ENCODE data around the gene OSBP2. TPM values are rescaled to one million over a fixed set of nuclear protein-coding genes. Genes with fewer than 3 reads are reported as not detected.
A peak's percentile ranks its signal among the peaks of the same experiment; 100 is the strongest.

Gene OSBP2
- total RNA-seq, 1 experiment from 2014 or later, result 0.37 TPM

DNA sequence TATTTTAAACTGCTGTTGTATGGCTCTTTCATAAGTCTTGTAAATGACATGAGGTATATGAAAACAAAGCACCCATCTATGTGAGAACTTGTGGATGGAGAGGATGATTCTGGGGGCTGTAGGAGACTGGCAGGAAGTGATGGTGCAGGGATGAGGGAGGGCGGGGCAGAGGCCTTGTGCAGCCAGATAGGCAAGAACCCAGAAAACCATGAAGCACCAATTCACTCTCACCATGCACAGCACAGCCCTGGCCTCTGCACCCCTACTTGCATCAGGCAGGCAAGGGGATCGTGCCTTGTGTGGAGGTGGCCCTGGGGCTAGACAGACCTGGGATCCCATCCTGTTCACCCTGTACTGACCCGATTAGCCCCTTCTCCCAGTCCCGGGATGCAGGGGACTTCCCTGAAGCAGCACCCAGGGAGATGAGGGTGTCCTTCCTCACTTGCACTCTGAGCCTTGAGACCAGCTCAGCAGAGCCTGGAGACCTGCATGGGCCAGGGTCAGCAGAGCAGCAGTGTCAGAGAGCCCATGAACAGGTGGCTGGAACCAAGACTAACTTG is 188.4 kb downstream of the OSBP2 start:
- Histone ChIP-seq H3K4me1 (replicated peaks) (no peaks in the 10 kb centered on the region), H3K27me3 (replicated peaks) (no peaks in the 10 kb centered on the region), H3K4me3 (no peak overlapping the region), H3K27ac (no peak overlapping the region), H3K9me3 (replicated peaks) (no peaks in the 10 kb centered on the region), H3K36me3 (no peaks in the 10 kb centered on the region)
- no peak for DNase-seq (ENCODE audit: low read depth in 1 of 2, low spot score in 2 of 2)

DNA sequence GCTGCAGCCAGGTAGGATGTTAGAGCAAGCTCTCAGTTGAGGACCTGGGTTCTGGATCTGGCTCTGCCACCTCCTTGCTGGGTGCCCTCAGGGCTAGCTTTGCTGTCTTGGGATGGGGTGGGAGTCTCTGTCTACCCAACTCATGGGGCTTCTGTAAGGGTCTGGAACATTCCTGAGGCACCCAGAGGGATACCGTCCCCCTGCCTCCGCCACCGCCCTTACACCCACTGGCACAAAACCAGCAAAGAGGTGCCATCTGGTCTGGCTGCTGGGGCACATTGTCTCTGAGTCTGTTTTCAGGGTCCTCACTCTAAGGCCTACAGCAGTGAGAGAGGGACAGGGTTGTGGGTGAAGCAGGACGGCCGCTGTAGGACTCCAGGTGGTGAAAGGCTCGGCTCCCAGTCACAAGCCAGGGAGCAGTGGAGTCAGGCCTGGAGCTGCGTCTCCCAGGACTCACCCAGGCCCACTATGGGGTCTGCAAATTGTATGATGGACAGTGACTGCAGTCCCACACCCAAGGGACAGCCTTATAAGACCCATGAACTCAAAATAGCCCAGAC is 189.0 kb downstream of the OSBP2 start:
- Histone ChIP-seq H3K36me3 (no peaks in the 10 kb centered on the region), H3K27ac (no peak overlapping the region), H3K27me3 (replicated peaks) (no peaks in the 10 kb centered on the region), H3K4me3 (no peak overlapping the region), H3K4me1 (replicated peaks) (no peaks in the 10 kb centered on the region), H3K9me3 (replicated peaks) (no peaks in the 10 kb centered on the region)
- DNase-seq (ENCODE audit: low read depth in 1 of 2, low spot score in 2 of 2), result no peak

DNA sequence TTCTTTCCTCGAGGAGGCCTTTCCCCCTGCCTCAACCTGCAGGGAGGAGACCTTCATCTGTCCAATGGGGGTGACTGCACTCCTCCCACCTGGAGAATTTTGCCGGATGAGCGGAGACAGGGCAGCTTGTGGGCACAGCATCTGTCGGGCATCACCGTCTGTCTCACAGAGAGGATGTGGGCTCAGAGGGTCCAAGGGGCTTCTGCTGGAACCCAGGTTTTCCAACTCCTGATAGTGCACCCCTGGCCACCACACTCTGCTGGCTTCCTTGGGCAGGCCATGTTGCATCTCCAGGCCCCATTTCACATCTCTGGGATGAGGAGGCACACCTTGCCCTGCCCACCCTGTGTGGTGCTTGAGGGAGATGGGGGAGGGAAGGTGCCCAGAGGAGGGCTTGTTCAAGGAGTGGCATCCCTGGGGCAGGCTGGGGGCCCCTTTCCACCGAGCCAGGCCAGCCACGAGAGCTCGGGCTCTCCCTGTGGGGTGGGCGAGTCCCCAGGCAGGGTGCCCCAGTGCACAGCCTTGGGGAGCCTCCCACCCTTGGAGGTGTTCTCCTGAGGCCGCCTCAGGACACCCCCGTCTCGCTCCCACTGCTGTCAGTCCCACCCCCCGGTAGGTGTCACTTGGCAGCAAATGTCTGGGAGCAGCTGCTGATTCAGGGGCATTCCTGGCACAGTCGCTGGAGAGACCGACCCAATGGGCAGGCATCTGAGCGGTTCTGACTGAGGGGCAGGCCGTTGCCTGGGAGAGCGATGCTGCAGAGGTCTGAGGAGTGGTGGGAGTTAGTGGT is 189.7 kb downstream of the OSBP2 start:
- Histone ChIP-seq H3K27ac (no peak overlapping the region), H3K4me3 (no peak overlapping the region), H3K4me1 (replicated peaks) (no peaks in the 10 kb centered on the region), H3K36me3 (no peaks in the 10 kb centered on the region), H3K27me3 (replicated peaks) (no peaks in the 10 kb centered on the region), H3K9me3 (replicated peaks) (no peaks in the 10 kb centered on the region)
- no peak for DNase-seq (ENCODE audit: low read depth in 1 of 2, low spot score in 2 of 2)

DNA sequence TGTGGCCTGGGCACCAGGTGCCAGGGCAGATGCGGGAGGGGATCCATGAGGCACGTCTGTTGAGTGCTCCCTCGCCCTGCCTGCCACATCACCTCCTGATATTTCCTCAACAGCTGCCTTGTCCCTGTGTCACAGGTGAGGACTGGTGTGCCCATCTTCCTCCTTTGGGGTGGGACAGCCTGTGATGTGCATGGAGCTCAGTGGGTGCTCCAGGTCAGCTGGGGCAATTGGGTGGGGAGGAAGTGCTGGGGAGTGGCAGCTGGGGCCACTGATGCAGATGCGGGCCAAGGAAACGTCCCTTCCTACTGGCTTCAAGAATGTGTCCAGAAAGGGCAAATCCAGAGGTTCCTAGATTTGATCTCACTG is 190.3 kb downstream of the OSBP2 start:
- Histone ChIP-seq H3K27me3 (replicated peaks) (no peaks in the 10 kb centered on the region), H3K36me3 (no peaks in the 10 kb centered on the region), H3K27ac (no peak overlapping the region), H3K4me1 (replicated peaks) (no peaks in the 10 kb centered on the region), H3K4me3 (no peak overlapping the region), H3K9me3 (replicated peaks) (no peaks in the 10 kb centered on the region)
- no peak for DNase-seq (ENCODE audit: low read depth in 1 of 2, low spot score in 2 of 2)

- Histone ChIP-seq H3K4me3 (no peak overlapping the region), H3K4me1 (replicated peaks) (no peaks in the 10 kb centered on the region), H3K9me3 (replicated peaks) (no peaks in the 10 kb centered on the region), H3K36me3 (no peaks in the 10 kb centered on the region), H3K27ac (no peak overlapping the region), H3K27me3 (replicated peaks) (no peaks in the 10 kb centered on the region)
- no peak for DNase-seq (ENCODE audit: low read depth in 1 of 2, low spot score in 2 of 2)
Observed at GRCh38 chr22:30885591-30885990, 190.9 kb downstream of the OSBP2 start.

DNA sequence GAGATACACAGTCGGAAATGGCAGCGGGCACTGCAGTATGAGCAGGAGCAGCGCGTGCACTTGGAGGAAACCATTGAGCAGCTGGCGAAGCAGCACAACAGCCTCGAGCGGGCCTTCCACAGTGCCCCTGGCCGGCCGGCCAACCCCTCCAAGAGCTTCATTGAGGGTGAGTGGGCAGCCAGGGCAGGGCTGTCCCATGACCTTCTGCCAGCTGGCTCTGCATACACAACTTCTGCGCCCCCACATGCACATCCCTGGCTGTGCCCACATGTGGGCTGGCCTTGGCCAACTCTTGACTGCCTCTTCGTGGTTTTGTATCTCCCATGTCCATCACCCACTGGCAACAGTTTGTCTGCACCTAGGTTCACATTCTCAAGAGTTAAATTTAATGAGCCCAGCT is 192.8 kb downstream of the OSBP2 start:
- Histone ChIP-seq H3K4me3 (no peak overlapping the region), H3K4me1 (replicated peaks) (no peaks in the 10 kb centered on the region), H3K9me3 (replicated peaks) (no peaks in the 10 kb centered on the region), H3K27ac (no peak overlapping the region), H3K36me3 (no peaks in the 10 kb centered on the region), H3K27me3 (replicated peaks) (no peaks in the 10 kb centered on the region)
- no peak for DNase-seq (ENCODE audit: low read depth in 1 of 2, low spot score in 2 of 2)

DNA sequence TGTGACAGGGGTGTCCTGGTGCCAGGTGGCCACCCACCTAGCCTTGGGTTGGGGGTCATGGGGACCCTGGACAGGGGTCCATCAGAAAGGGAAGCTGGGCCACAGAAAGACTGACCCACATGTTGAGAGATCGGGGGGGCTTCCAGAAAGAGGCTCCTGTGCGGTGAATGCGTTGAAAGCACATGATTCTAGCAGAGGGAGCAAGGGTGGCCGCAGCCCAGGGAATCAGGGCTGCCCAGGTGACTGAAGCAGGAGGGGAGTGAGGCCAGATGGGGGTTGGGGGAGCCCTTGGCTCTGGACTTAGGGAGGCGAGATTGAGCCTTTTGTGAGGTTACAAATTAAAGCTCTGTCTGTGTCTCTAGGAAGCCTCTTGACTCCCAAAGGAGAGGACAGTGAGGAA is 193.2 kb downstream of the OSBP2 start:
- Histone ChIP-seq H3K4me1 (replicated peaks) (no peaks in the 10 kb centered on the region), H3K9me3 (replicated peaks) (no peaks in the 10 kb centered on the region), H3K27me3 (replicated peaks) (no peaks in the 10 kb centered on the region), H3K4me3 (no peak overlapping the region), H3K36me3 (no peaks in the 10 kb centered on the region), H3K27ac (no peak overlapping the region)
- no peak for DNase-seq (ENCODE audit: low read depth in 1 of 2, low spot score in 2 of 2)

DNA sequence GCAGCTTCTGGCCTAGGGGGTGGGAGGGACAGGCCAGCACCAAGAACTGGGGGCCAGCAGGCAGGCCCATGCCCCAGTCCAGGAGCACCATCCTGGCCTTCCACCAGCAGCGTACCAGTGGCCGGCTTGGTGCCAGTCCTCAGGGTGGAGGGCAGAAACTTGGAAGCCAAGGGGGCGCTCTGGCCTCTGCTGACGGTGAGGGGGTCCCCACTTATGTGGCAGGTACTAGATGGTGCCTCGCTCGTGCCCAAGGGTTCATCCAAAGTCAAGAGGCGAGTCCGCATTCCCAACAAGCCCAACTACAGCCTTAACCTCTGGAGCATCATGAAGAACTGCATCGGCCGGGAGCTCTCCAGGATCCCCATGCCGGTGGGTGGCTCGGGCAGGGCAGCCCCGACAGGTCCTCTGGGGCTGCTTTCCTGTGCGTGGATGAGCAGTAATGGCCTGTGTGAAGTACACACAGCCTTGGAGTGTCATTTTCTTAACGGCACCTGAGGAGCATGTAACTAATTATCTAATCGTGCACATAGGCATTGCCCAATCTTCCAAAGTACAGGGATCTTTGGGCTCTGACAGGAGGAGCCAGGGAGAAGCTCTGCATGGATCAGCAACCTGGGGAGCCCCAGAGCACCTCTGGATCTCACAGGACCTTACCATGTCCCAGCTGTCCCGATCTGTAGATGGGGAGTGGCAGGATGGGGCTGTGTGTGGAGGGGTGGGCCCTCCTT is 194.8 kb downstream of the OSBP2 start:
- Histone ChIP-seq H3K9me3 (replicated peaks) (no peaks in the 10 kb centered on the region), H3K4me3 (no peak overlapping the region), H3K36me3 (no peaks in the 10 kb centered on the region), H3K27me3 (replicated peaks) (no peaks in the 10 kb centered on the region), H3K4me1 (replicated peaks) (no peaks in the 10 kb centered on the region), H3K27ac (no peak overlapping the region)
- DNase-seq (ENCODE audit: low read depth in 1 of 2, low spot score in 2 of 2), result peak in 1 of 2 experiments; percentile 41

- H3K27ac ChIP-seq, result no peak overlapping the region
- H3K4me3 ChIP-seq, result no peak overlapping the region
- DNase-seq (ENCODE audit: low read depth in 1 of 2, low spot score in 2 of 2), result peak in 1 of 2 experiments; percentile 19
- H3K9me3 ChIP-seq (replicated peaks), result no peaks in the 10 kb centered on the region
- H3K27me3 ChIP-seq (replicated peaks), result no peaks in the 10 kb centered on the region
- no peaks in the 10 kb centered on the region for H3K4me1 ChIP-seq (replicated peaks)
- H3K36me3 ChIP-seq, result no peaks in the 10 kb centered on the region
Observed at GRCh38 chr22:30889996-30890480, 195.4 kb downstream of the OSBP2 start.

- peak in 1 of 2 experiments; percentile 49 for DNase-seq (ENCODE audit: low read depth in 1 of 2, low spot score in 2 of 2)
- no peaks in the 10 kb centered on the region for H3K9me3 ChIP-seq (replicated peaks)
- H3K4me1 ChIP-seq (replicated peaks), result no peaks in the 10 kb centered on the region
- H3K4me3 ChIP-seq, result no peak overlapping the region
- H3K36me3 ChIP-seq, result no peaks in the 10 kb centered on the region
- H3K27me3 ChIP-seq (replicated peaks), result no peaks in the 10 kb centered on the region
- no peak overlapping the region for H3K27ac ChIP-seq
Observed at GRCh38 chr22:30890686-30891442, 196.2 kb downstream of the OSBP2 start.

DNA sequence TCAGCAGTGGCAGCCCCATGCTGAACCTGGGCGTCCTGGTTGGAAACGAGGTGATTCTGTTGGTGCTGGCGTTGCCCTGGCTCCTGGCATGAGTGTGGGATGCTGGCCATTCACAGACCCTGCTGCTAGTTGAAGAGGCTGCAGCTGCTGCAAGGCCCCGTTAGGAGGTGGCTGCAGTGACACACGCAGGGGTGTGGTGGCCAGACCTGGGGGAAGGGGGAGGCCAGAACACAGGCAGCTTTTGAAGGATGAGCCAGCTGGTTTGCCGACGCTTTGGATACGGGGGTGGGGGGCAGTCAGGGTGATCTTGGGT is 196.7 kb downstream of the OSBP2 start:
- no peak overlapping the region for H3K4me3 ChIP-seq
- H3K4me1 ChIP-seq (replicated peaks), result no peaks in the 10 kb centered on the region
- H3K9me3 ChIP-seq (replicated peaks), result no peaks in the 10 kb centered on the region
- H3K27ac ChIP-seq, result no peak overlapping the region
- no peaks in the 10 kb centered on the region for H3K27me3 ChIP-seq (replicated peaks)
- peak in 1 of 2 experiments; percentile 28 for DNase-seq (ENCODE audit: low read depth in 1 of 2, low spot score in 2 of 2)
- no peaks in the 10 kb centered on the region for H3K36me3 ChIP-seq

DNA sequence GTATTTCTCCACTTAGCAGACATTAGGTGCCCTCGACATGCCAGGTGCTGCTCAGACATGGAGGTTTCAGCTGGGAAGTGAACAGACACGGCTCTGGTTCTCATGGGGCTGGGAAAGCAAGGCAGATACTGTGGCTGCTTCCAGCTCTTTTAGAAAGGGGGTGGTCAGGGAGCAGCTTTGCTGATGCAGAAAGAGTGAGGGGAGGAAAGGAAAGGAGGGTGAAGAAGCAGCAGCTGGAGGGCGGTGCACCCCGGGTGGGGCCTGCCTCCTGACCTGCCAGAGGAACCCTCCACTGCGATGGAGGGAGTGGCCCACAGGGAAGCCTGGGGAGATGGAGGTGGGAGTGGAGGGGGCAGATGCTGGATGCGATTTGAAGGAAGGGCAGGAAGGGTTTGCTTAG is 197.1 kb downstream of the OSBP2 start:
- H3K27ac ChIP-seq, result no peak overlapping the region
- H3K27me3 ChIP-seq (replicated peaks), result no peaks in the 10 kb centered on the region

DNA sequence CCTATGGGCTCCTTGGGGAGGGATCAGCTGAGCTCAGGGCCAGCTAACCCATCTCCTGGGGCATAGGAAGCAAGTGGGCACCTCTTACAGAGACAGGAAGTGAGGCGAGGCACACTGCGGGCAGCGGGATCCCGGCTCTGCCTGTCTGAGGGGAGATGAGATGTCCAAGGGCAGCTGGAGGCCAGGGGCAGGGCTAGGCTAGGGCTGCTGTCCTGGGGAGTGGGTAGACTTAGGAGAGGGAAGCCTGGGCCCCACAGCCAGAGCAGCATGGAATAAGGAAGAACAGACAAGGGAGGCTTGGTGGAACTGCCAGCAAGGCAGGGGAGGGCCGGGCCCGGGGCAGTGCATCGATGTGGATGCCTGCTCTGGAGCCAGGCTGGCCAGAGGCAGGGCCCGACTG is 197.6 kb downstream of the OSBP2 start:
- no peak overlapping the region for H3K27ac ChIP-seq
- peak in 1 of 2 experiments; percentile 34 for DNase-seq (ENCODE audit: low read depth in 1 of 2, low spot score in 2 of 2)
- H3K4me1 ChIP-seq (replicated peaks), result no peaks in the 10 kb centered on the region
- no peaks in the 10 kb centered on the region for H3K36me3 ChIP-seq
- H3K4me3 ChIP-seq, result no peak overlapping the region
- H3K27me3 ChIP-seq (replicated peaks), result no peaks in the 10 kb centered on the region
- no peaks in the 10 kb centered on the region for H3K9me3 ChIP-seq (replicated peaks)

More for the DNA sequence above, 197.1 kb downstream of the OSBP2 start:
- H3K9me3 ChIP-seq (replicated peaks), result no peaks in the 10 kb centered on the region
- no peaks in the 10 kb centered on the region for H3K4me1 ChIP-seq (replicated peaks)
- peak in 1 of 2 experiments; percentile 24 for DNase-seq (ENCODE audit: low read depth in 1 of 2, low spot score in 2 of 2)
- H3K36me3 ChIP-seq, result no peaks in the 10 kb centered on the region
- no peak overlapping the region for H3K4me3 ChIP-seq
